Activated T-helper 1 cell treated with anti-CD3 and anti-CD28 coated beads, Interleukin-12 subunit alpha, Interleukin-12 subunit beta, Interleukin-2, Interleukin-4 antibody, amounts not matched to agents 30 ng/mL and 10 ng/mL and 1 ng/mL, durations not matched to agents 14 hours and 24 hours and 36 hours (primary cell): ENCODE results near the gene CSTPP1. TPM values are rescaled to one million over a fixed set of nuclear protein-coding genes. Genes with fewer than 3 reads are reported as not detected.
"Not testable (repeated sequence)": the region's sequence is repeated elsewhere in the genome, so short reads cannot be mapped to it uniquely, and the experiment has no call there.

Source experiments
- DNase-seq: peaks from one replicate; pipeline ENCODE4 v3.0.0; 2021; ENCODE audit warnings: low spot score
- H3K27ac Mint-ChIP-seq: one replicate; pipeline ENCODE4 v1.8.0; 2021; ENCODE audit warnings: mild to moderate bottlenecking, mixed read lengths
- H3K27me3 Mint-ChIP-seq: one replicate; pipeline ENCODE4 v1.8.0; 2022; ENCODE audit warnings: mild to moderate bottlenecking, moderate library complexity, mixed read lengths; ENCODE audit not compliant: insufficient read depth
- H3K36me3 Mint-ChIP-seq: one replicate; pipeline ENCODE4 v1.8.0; 2021; ENCODE audit warnings: low read depth, mixed read lengths
- H3K4me1 Mint-ChIP-seq: one replicate; pipeline ENCODE4 v1.8.0; 2021; ENCODE audit warnings: low read depth, mixed read lengths
- H3K4me3 Mint-ChIP-seq: one replicate; pipeline ENCODE4 v1.8.0; 2021; ENCODE audit warnings: mild to moderate bottlenecking, moderate library complexity, mixed read lengths
- H3K9me3 Mint-ChIP-seq: one replicate; pipeline ENCODE4 v1.8.0; 2021; ENCODE audit warnings: mixed read lengths
- intact Hi-C: fragments of 100-400 bp; cut with micrococcal nuclease; formaldehyde crosslinking; loops from one replicate; pipeline ENCODE4 v1.15.1; 2024
- total RNA-seq: library from RNA; stranded (reverse); gene quantifications from 2 replicates; pipeline ENCODE4 v1.2.3, GENCODE V29; 2022

CSTPP1 gene
- total RNA-seq, 1 donor from 2014 or later = 16.7 TPM

DNA sequence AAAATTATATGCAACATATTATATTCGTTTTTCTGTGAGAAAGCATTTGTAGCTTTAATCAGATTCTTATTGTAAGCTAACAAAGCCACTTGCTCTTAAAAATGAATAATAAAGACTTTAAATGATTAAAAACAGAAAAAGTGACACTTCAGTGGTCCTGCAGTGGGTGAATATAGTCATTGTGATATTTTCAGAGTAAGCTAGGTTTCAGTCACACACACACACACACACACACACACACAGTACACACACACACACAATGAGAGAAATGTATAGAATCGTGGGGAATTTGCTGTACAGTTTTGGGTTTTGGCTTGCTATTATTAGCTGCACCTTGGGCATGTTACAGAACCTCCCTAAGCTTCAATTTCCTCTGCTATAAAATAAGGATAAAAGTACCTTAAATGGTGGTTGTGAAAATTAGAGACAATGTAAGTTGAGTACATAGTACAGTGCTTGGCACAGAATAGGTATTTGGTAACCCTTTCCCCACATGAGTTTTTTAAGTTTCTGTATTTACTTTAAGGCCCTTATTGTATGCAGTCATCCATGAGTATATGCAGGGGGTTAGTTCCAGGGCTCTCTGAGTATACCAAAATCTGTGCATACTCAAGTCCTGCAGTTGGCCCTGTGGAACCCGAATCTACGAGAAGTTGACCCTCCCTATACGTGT, 39.8 kb downstream of the CSTPP1 start:
- Mint-ChIP-seq H3K27me3 (no peaks in the 10 kb centered on the region), H3K9me3 (no peaks in the 10 kb centered on the region), H3K4me3 (no peak overlapping the region), H3K4me1 (peaks cover 10% of the 10 kb centered on the region), H3K27ac (no peak overlapping the region), H3K36me3 (peaks cover 4% of the 10 kb centered on the region)
- DNase-seq = no peak
- intact Hi-C loops = no loop called here

GRCh38 chr11:46977038-46977813, 40.7 kb downstream of the CSTPP1 start:
- intact Hi-C loops = no loop called here
- H3K9me3 Mint-ChIP-seq = no peaks in the 10 kb centered on the region
- peaks cover 4% of the 10 kb centered on the region for H3K36me3 Mint-ChIP-seq
- no peak overlapping the region for H3K27ac Mint-ChIP-seq
- no peak for DNase-seq
- H3K4me3 Mint-ChIP-seq = no peak overlapping the region
- H3K4me1 Mint-ChIP-seq = peaks cover 16% of the 10 kb centered on the region
- no peaks in the 10 kb centered on the region for H3K27me3 Mint-ChIP-seq

DNA sequence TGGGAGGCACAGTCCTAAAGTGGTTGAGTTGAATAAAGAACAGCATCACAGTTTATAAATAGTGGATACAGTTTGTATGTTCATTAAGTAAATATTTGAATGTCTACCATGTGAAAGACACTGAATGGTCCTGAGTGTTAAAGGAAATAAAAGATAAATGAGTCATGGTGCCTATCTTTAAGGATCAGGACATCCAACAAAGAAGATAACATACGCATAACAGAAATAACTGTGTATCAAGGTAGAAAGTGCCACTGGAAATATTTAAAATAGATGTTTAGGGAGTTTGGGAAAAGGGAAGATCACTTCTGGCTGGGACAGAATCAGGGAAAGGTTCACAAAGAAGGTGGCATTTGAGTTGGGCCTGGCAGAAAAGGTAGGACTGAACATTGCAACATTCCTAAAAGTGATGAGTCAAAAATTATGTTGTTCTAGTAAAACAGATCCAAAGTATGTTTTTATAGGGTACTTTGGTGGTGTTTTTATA, 41.5 kb downstream of the CSTPP1 start:
- no peak overlapping the region for H3K27ac Mint-ChIP-seq
- peaks cover 16% of the 10 kb centered on the region for H3K4me1 Mint-ChIP-seq
- intact Hi-C loops = no loop called here
- no peak for DNase-seq
- H3K27me3 Mint-ChIP-seq = no peaks in the 10 kb centered on the region
- no peaks in the 10 kb centered on the region for H3K9me3 Mint-ChIP-seq
- peaks cover 4% of the 10 kb centered on the region for H3K36me3 Mint-ChIP-seq
- H3K4me3 Mint-ChIP-seq = no peak overlapping the region

DNA sequence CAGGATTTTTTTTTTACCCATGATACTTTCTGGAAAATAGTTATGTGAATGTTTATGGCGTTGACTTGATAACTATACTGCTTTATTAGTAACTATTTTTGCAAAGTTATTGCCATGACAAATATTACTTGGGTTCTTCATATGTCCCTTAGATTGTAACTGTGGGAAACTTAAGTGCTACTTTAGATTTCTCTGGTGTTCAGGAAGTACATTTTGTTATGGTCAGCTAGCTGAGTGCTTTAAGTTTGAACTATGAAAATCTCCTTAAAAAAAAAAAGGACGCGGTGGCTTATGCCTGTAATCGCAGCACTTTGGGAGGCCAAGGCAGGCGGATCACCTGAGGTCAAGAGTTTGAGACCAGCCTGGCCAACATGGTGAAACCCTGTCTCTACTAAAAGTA, 42.8 kb downstream of the CSTPP1 start:
- no peak for DNase-seq
- no peak overlapping the region for H3K4me3 Mint-ChIP-seq
- H3K27ac Mint-ChIP-seq = no peak overlapping the region
- peaks cover 4% of the 10 kb centered on the region for H3K36me3 Mint-ChIP-seq
- intact Hi-C loops = no loop called here
- no peaks in the 10 kb centered on the region for H3K27me3 Mint-ChIP-seq
- H3K4me1 Mint-ChIP-seq = peaks cover 16% of the 10 kb centered on the region
- no peaks in the 10 kb centered on the region for H3K9me3 Mint-ChIP-seq

DNA sequence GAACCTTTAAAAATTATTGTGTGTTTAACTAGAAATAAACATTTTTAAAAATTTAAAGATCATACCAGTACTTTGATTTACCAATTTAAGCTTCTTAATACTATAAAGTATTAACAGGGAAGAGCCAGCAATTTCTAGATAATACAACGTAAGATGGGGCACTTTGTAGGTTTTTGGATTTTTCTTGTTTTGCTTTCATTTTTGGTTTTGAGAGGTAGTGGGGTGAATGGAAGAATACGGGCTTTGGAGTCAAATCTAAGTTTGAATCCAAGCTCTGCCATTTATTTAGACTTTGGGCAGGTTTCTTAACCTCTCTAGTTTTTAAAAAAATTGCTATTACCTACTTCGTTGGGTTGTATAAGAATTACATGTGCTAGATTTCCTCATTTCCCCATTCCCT, 44.9 kb downstream of the CSTPP1 start:
- intact Hi-C loops = no loop called here
- H3K27ac Mint-ChIP-seq = no peak overlapping the region
- H3K9me3 Mint-ChIP-seq = no peaks in the 10 kb centered on the region
- no peak for DNase-seq
- H3K36me3 Mint-ChIP-seq = peaks cover 4% of the 10 kb centered on the region
- H3K4me1 Mint-ChIP-seq = peaks cover 16% of the 10 kb centered on the region
- H3K27me3 Mint-ChIP-seq = no peaks in the 10 kb centered on the region
- no peak overlapping the region for H3K4me3 Mint-ChIP-seq

GRCh38 chr11:46982797-46983452, 46.4 kb downstream of the CSTPP1 start:
- no peaks in the 10 kb centered on the region for H3K27me3 Mint-ChIP-seq
- no peaks in the 10 kb centered on the region for H3K9me3 Mint-ChIP-seq
- H3K4me3 Mint-ChIP-seq = no peak overlapping the region
- no peak overlapping the region for H3K27ac Mint-ChIP-seq
- peaks cover 16% of the 10 kb centered on the region for H3K4me1 Mint-ChIP-seq
- peaks cover 6% of the 10 kb centered on the region for H3K36me3 Mint-ChIP-seq
- DNase-seq = no peak
- intact Hi-C loops = no loop called here

DNA sequence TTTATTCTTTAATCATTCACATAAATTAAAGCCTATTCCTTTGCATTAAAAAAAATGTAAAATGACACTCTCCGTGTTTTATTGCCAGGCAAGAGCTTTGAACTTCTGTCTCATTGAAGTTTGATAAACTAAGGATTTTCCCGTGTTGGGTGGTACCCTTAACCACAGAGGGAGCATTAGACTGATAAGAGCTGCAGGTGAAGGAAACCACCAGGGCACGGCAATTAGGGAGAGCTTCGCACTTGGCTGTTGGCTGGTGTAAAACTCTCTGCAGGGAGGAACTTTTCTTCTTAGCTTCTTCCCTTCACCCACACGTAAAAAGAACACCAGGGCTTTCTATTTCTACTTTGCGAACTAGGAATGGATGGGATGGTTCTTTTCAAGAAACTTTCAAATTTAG, 47.0 kb downstream of the CSTPP1 start:
- intact Hi-C loops = no loop called here
- Mint-ChIP-seq H3K4me3 (no peak overlapping the region), H3K27ac (no peak overlapping the region), H3K9me3 (no peaks in the 10 kb centered on the region), H3K4me1 (peaks cover 16% of the 10 kb centered on the region), H3K36me3 (peaks cover 9% of the 10 kb centered on the region), H3K27me3 (no peaks in the 10 kb centered on the region)
- no peak for DNase-seq

DNA sequence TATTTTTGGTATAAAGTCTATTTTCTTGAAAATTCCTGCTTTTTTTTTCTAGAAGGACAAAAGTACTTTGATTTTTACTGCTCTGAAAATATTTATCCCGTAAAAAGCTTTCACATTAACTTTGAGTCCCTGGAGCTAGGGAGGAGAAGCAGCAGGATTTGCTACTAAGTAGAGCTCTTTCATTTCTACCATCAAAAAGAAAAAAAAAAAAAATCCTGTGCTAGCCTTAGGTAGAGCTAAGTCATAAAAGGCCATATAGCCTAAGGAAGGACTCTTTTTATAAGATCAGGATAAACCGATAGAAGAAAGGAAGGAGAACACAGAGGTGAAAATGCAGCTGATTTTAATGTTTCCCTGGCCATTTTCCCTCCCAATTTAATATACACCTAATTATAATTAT, 48.0 kb downstream of the CSTPP1 start:
- Mint-ChIP-seq H3K9me3 (no peaks in the 10 kb centered on the region), H3K27ac (no peak overlapping the region), H3K4me3 (no peak overlapping the region), H3K36me3 (peaks cover 10% of the 10 kb centered on the region), H3K27me3 (no peaks in the 10 kb centered on the region), H3K4me1 (peaks cover 16% of the 10 kb centered on the region)
- no peak for DNase-seq
- intact Hi-C loops = no loop called here

DNA sequence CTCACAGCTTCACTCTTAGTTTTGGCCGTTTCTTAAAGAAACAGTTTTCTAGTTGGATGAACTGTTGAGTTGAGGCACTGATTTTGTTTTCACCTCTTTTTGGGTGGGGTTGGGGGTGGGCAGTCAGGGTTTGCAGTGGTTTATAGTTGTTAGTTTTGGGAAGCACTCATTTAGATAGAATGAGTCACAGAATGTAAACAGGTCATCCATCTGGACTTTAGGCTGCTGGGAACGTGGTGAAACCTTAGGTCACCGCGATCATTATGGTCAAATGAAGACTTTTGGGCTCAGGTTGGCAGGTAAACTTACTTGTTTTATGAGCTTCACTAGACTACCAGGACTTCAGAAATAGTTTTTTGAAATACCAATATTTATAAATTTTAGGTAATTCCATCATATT, 48.4 kb downstream of the CSTPP1 start:
- peaks cover 14% of the 10 kb centered on the region for H3K36me3 Mint-ChIP-seq
- H3K27ac Mint-ChIP-seq = no peak overlapping the region
- intact Hi-C loops = no loop called here
- no peak for DNase-seq
- peaks cover 16% of the 10 kb centered on the region for H3K4me1 Mint-ChIP-seq
- H3K4me3 Mint-ChIP-seq = no peak overlapping the region
- no peaks in the 10 kb centered on the region for H3K27me3 Mint-ChIP-seq
- H3K9me3 Mint-ChIP-seq = peaks cover 3% of the 10 kb centered on the region

DNA sequence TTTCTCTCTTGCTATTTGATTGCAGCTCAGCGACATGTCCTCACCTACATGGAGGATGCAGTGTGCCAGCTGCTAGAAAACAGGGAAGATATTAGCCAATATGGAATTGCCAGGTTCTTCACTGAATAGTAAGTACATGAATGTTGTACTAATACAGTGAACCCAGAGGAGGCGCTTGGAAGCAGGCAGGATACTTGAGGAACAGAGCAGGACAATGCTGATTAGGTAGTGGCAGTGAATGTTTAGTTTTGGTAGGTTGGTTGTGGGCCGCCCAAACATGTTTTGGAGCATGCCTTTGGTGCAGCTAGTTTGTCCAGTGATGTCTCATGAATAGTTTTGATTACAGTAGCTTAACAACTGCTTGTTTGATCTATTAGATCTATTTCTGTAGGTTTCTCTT, 50.6 kb downstream of the CSTPP1 start:
- no peak for DNase-seq
- no peak overlapping the region for H3K4me3 Mint-ChIP-seq
- H3K27ac Mint-ChIP-seq = no peak overlapping the region
- H3K4me1 Mint-ChIP-seq = no peaks in the 10 kb centered on the region
- peaks cover 16% of the 10 kb centered on the region for H3K36me3 Mint-ChIP-seq
- peaks cover 3% of the 10 kb centered on the region for H3K9me3 Mint-ChIP-seq
- H3K27me3 Mint-ChIP-seq = no peaks in the 10 kb centered on the region
- intact Hi-C loops = no loop called here

GRCh38 chr11:46989810-46990487, 53.4 kb downstream of the CSTPP1 start:
- intact Hi-C loops, H3K27me3 Mint-ChIP-seq, H3K4me1 Mint-ChIP-seq, DNase-seq, H3K27ac Mint-ChIP-seq, H3K4me3 Mint-ChIP-seq: not testable (repeated sequence)
- Mint-ChIP-seq H3K9me3 (peaks cover 12% of the 10 kb centered on the region), H3K36me3 (peaks cover 21% of the 10 kb centered on the region)

DNA sequence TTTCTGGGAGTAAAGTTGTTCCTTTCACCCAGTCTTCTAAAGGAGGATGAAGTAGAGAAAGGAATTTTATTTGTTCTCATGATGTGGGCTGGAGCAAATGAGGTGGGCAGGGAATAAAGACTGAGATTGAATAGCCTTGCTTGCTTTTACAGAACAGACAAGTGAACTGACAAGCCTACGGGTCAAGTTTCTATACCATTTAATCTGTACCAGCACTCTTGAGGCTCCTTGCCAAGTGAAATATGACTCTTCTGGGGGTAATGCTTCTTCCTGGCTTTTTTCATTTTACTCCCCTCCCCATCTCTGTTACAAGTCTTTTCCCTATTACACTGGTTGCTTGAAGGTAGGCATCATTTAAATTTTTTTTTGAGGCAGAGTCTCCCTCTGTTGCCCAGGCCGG, 54.8 kb downstream of the CSTPP1 start:
- H3K4me3 Mint-ChIP-seq = no peak overlapping the region
- no peaks in the 10 kb centered on the region for H3K27me3 Mint-ChIP-seq
- no peak overlapping the region for H3K27ac Mint-ChIP-seq
- peaks cover 12% of the 10 kb centered on the region for H3K9me3 Mint-ChIP-seq
- intact Hi-C loops = no loop called here
- peaks cover 21% of the 10 kb centered on the region for H3K36me3 Mint-ChIP-seq
- H3K4me1 Mint-ChIP-seq = no peaks in the 10 kb centered on the region
- DNase-seq = no peak

- H3K27ac Mint-ChIP-seq, H3K27me3 Mint-ChIP-seq, DNase-seq, H3K4me3 Mint-ChIP-seq, intact Hi-C loops, H3K4me1 Mint-ChIP-seq: not testable (repeated sequence)
- H3K9me3 Mint-ChIP-seq = peaks cover 12% of the 10 kb centered on the region
- peaks cover 21% of the 10 kb centered on the region for H3K36me3 Mint-ChIP-seq
These were observed 55.8 kb downstream of the CSTPP1 start for GRCh38 chr11:46992386-46992785.
